Endothelial cell of umbilical vein (primary cell): ENCODE measurements around the gene PRKAG2. TPM values are rescaled to one million over a fixed set of nuclear protein-coding genes. Genes with fewer than 3 reads are reported as not detected.

Source experiments
- BruUV-seq: library from RNA; stranded (reverse); fragments of 400-500 nt; replicated peaks from 2 replicates; lab custom pipeline; 2021; lab: Mats Ljungman, UMichigan
- CTCF ChIA-PET: fragments of 300-600, 350-600 bp; sonication (Branson Sonifier 250); formaldehyde crosslinking; loops from one replicate; lab custom pipeline; 2021; ENCODE audit warnings: antibody characterized with exemption, inconsistent platforms; lab: Charles Lee
- POLR2A ChIA-PET: fragments of 300-600, 350-600 bp; sonication (Branson Sonifier 250); formaldehyde crosslinking; loops from one replicate; lab custom pipeline; 2021; ENCODE audit warnings: antibody characterized with exemption, inconsistent platforms; lab: Charles Lee
- DNase-seq: peaks from one replicate; pipeline ENCODE4 v3.0.0-alpha.2; 2011; ENCODE audit warnings: low read depth, low spot score
- FAIRE-seq: peaks from 2 replicates; lab custom pipeline; 2011; peaks lifted over from hg19 to GRCh38; lab: Jason Lieb, UNC
- H2AFZ ChIP-seq: 2 replicates; pipeline ENCODE4 v1.6.0; 2012; ENCODE audit warnings: low read depth, low read length, control low read depth, inconsistent platforms
- H3K27ac ChIP-seq: 2 replicates; pipeline ENCODE4 v1.5.1; 2011; ENCODE audit warnings: low read depth, mild to moderate bottlenecking, control low read depth, low read length, moderate library complexity; ENCODE audit not compliant: insufficient read depth
- H3K27me3 ChIP-seq, 2 experiments: 2 replicates each; pipeline versions ENCODE4 v1.6.0 to v1.6.1; 2011; ENCODE audit warnings: low read length in 2 of 2, mixed read lengths in 1 of 2; ENCODE audit not compliant: control insufficient read depth in 2 of 2, insufficient read depth in 2 of 2
- H3K36me3 ChIP-seq, 2 experiments: 2 replicates in 1 of 2; 3 replicates in 1 of 2; pipeline ENCODE4 v1.5.1; 2011; ENCODE audit warnings: low read length in 2 of 2, mild to moderate bottlenecking in 1 of 2, moderate library complexity in 1 of 2; ENCODE audit not compliant: control insufficient read depth in 2 of 2, insufficient read depth in 2 of 2; ENCODE audit errors: extremely low read depth in 1 of 2
- H3K4me1 ChIP-seq: 3 replicates; pipeline ENCODE4 v1.5.1; 2011; ENCODE audit warnings: mild to moderate bottlenecking, low read length; ENCODE audit not compliant: control insufficient read depth, insufficient read depth; ENCODE audit errors: extremely low read depth
- H3K4me2 ChIP-seq: 2 replicates; pipeline ENCODE4 v1.6.1; 2011; ENCODE audit warnings: low read length, control low read depth, mixed read lengths; ENCODE audit not compliant: insufficient read depth
- H3K4me3 ChIP-seq, 3 experiments: fragments of 200-600 bp in 1 of 3; sonication (generic), shearing (Covaris generic) in 1 of 3; replicated peaks in 1 of 3; 2 replicates each; pipeline ENCODE4 v1.5.1; 2011 to 2016; ENCODE audit warnings: control low read depth in 3 of 3, low read length in 3 of 3, mild to moderate bottlenecking in 2 of 3, inconsistent platforms in 1 of 3, low read depth in 1 of 3, moderate library complexity in 1 of 3; ENCODE audit not compliant: insufficient read depth in 1 of 3
- H3K79me2 ChIP-seq: 2 replicates; pipeline ENCODE4 v1.6.0; 2012; ENCODE audit warnings: low read length, inconsistent platforms; ENCODE audit not compliant: control insufficient read depth, insufficient read depth
- H3K9ac ChIP-seq: replicated peaks from 2 replicates; pipeline ENCODE3; 2011; ENCODE audit warnings: low read length, control low read depth; ENCODE audit not compliant: insufficient read depth; ENCODE audit errors: extremely low read depth
- H3K9me1 ChIP-seq: replicated peaks from 3 replicates; pipeline ENCODE4 v1.6.0; 2011; ENCODE audit warnings: mild to moderate bottlenecking, low read length; ENCODE audit not compliant: control insufficient read depth, insufficient read depth; ENCODE audit errors: extremely low read depth
- H3K9me3 ChIP-seq: replicated peaks from 2 replicates; pipeline ENCODE4 v1.5.1; 2012; ENCODE audit warnings: low read length, inconsistent platforms; ENCODE audit not compliant: control insufficient read depth, insufficient read depth
- H4K20me1 ChIP-seq: replicated peaks from 2 replicates; pipeline ENCODE3; 2011; ENCODE audit warnings: mild to moderate bottlenecking, low read length; ENCODE audit not compliant: control insufficient read depth, insufficient read depth; ENCODE audit errors: extremely low read depth
- CTCF ChIP-seq, 2 donors: IDR thresholded peaks; 1 replicate in 1 of 2; 2 replicates in 1 of 2; pipeline ENCODE4 v1.5.1; 2011; ENCODE audit warnings: low read length in 2 of 2, mild to moderate bottlenecking in 2 of 2, moderate library complexity in 2 of 2, control low read depth in 1 of 2, inconsistent platforms in 1 of 2, low read depth in 1 of 2; ENCODE audit not compliant: insufficient read depth in 1 of 2; ENCODE audit errors: extremely low read depth in 1 of 2
- EZH2 ChIP-seq: IDR thresholded peaks from 2 replicates; pipeline ENCODE4 v1.6.1; 2012; ENCODE audit warnings: borderline replicate concordance, low read depth, mild to moderate bottlenecking, moderate library complexity, low read length, inconsistent platforms; ENCODE audit not compliant: severe bottlenecking
- FOS ChIP-seq: IDR thresholded peaks from 2 replicates; pipeline ENCODE4 v1.6.1; 2011; ENCODE audit warnings: mild to moderate bottlenecking, low read length, moderate library complexity, borderline replicate concordance; ENCODE audit not compliant: insufficient read depth
- GATA2 ChIP-seq: IDR thresholded peaks from 2 replicates; pipeline ENCODE4 v1.7.0; 2011; ENCODE audit warnings: low read depth, mild to moderate bottlenecking, moderate library complexity, mixed read lengths, low read length; ENCODE audit not compliant: insufficient read length, insufficient read depth
- JUN ChIP-seq: IDR thresholded peaks from 2 replicates; pipeline ENCODE4 v1.6.1; 2011; ENCODE audit warnings: borderline replicate concordance, low read depth; ENCODE audit not compliant: insufficient read length, insufficient read depth
- MAX ChIP-seq: IDR thresholded peaks from 2 replicates; pipeline ENCODE4 v1.6.1; 2011; ENCODE audit not compliant: insufficient read depth, insufficient read length
- MYC ChIP-seq: IDR thresholded peaks from one replicate; pipeline ENCODE4 v1.6.1; 2011; ENCODE audit warnings: mild to moderate bottlenecking, low read depth, low read length
- POLR2A ChIP-seq: IDR thresholded peaks from 2 replicates; pipeline ENCODE4 v1.6.1; 2012; ENCODE audit warnings: low read depth, mild to moderate bottlenecking, control low read depth, low read length
- POLR2AphosphoS5 ChIP-seq: IDR thresholded peaks from 2 replicates; pipeline ENCODE4 v1.6.1; 2012; ENCODE audit warnings: low read depth, mild to moderate bottlenecking, control low read depth, low read length, moderate library complexity; ENCODE audit not compliant: insufficient read depth
- dilution Hi-C: fragments of 300-500 bp; cut with MboI; formaldehyde crosslinking; loops from one replicate; pipeline ENCODE4 v1.15.0; 2019; ENCODE audit warnings: low sequenced_read_pairs; ENCODE audit not compliant: extremely low pct_ligation_motif_present
- intact Hi-C: fragments of 100-400 bp; cut with micrococcal nuclease; formaldehyde crosslinking; loops from one replicate; pipeline ENCODE4 v1.10.0; 2022
- polyA plus RNA-seq, 4 experiments: library from polyadenylated mRNA; depleted of rRNA in 3 of 4; stranded (reverse) in 3 of 4; unstranded in 1 of 4; fragments of >200 nt; gene quantifications; 2 replicates each; pipeline versions ENCODE4 v1.2.1 to v1.2.3, GENCODE V29; 2011 to 2012; ENCODE audit warnings: missing spikeins in 1 of 4
- total RNA-seq: library from RNA; stranded (reverse); gene quantifications from 2 replicates; pipeline ENCODE4 v1.2.3, GENCODE V29; 2021

The PRKAG2 gene
- total and polyA plus RNA-seq, 2 donors (not counting 3 experiments of a cell fraction or from before 2014, with no cell fraction given) = 19.3 to 51.5 TPM

DNA sequence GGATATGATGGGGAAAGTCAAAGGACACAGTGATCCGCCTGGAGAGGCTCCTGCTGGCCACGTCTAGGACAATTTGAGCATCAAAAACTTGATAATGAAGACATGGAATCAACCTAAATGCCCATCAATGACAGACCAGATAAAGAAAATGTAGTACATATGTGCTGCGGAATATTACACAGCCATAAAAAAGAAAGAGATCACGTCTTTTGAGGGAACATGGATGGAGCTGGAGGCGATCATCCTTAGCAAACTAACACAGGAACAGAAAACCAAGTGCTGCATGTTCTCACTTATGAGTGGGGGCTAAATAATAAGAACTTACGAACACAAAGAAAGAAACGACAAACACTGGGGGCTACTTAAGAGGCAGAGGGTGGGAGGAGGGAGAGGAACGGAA is 124.9 kb downstream of the PRKAG2 start:
- TF ChIP-seq POLR2AphosphoS5 = no peak
- TF ChIP-seq POLR2A = no peak
- no peak for TF ChIP-seq EZH2
- TF ChIP-seq CTCF (IDR thresholded peaks at IDR 0.05; ENCODE audit: extremely low read depth in 1 of 2, insufficient read depth in 1 of 2, low read depth in 1 of 2, low read length in 2 of 2) = no peak
- TF ChIP-seq JUN = no peak
- no peak for TF ChIP-seq GATA2
- no peak for TF ChIP-seq MYC
- no peak for TF ChIP-seq FOS
- no peak for TF ChIP-seq MAX
- Histone ChIP-seq H3K27ac (no peak overlapping the region), H3K79me2 (no peaks in the 10 kb centered on the region), H3K9ac (no peak overlapping the region), H3K27me3 (no peaks in the 10 kb centered on the region), H3K4me1 (peaks cover 18% of the 10 kb centered on the region), H3K36me3 (no peaks in the 10 kb centered on the region), H3K4me3 (no peak overlapping the region), H4K20me1 (no peaks in the 10 kb centered on the region), H2AFZ (no peak overlapping the region), H3K9me1 (no peaks in the 10 kb centered on the region), H3K9me3 (no peaks in the 10 kb centered on the region), H3K4me2 (no peak overlapping the region)
- ChIA-PET CTCF (no interaction called here), POLR2A (no interaction called here)
- DNase-seq (no peak), FAIRE-seq (no peak)
- BruUV-seq = no TSS peak
- intact Hi-C loops (no loop called here), dilution Hi-C loops (no loop called here)
